Nasal cavity respiratory epithelium epithelial cell of viscerocranial mucosa (primary cell): ENCODE measurements around the gene PTCHD4. TPM values are rescaled to one million over a fixed set of nuclear protein-coding genes. Genes with fewer than 3 reads are reported as not detected.

ENCODE experiments used
- total RNA-seq: library from RNA; depleted of rRNA; stranded (reverse); fragments of >200 nt; gene quantifications from 2 replicates; pipeline ENCODE4 v1.2.3, GENCODE V29; 2014

The PTCHD4 gene
- total RNA-seq: 1.7 and 3.6 TPM in 2 replicates

DNA sequence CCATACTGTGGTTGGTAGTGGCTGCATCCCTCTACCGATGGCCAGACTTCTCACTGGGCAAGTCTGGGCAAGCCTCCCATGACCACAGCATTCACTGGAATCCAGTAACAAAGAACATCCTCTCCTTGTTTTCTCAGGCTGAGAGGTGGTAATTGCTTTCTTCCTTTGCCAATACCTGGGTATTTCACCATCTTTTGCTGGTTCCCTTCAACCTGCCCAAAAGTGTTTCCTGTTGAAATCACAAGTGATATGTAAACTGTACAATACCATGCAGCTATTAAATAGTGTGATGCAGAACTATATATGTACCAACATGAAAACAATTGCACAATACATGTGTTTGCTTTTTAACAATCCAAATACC is at the start of gene PTCHD4:
Gene PTCHD4, minus strand, starts transcription at position 55 of the 364 bp plus-strand sequence. CDS start 42,240 bp downstream, outside the sequence.

